ENCODE measurements around the gene SORCS2. TPM values are rescaled to one million over a fixed set of nuclear protein-coding genes. Genes with fewer than 3 reads are reported as not detected.
A peak's percentile ranks its signal among the peaks of the same experiment; 100 is the strongest.

The SORCS2 gene
- total and polyA plus RNA-seq, 2 of the 4 experiments (the other 2 are of a cell fraction): 0.36 to 0.62 TPM

GRCh38 chr4:7266525-7267292 lies 74.4 kb downstream of the SORCS2 start:
- H3K79me1 ChIP-seq (ENCODE audit: low read depth in 1 of 2, low read length in 2 of 2): no peaks in the 10 kb centered on the region
- H3K23ac ChIP-seq (ENCODE audit: low read depth, low read length): no peak overlapping the region
- H3K9me3 ChIP-seq (ENCODE audit: control insufficient read depth, insufficient read depth, low read length): peaks cover 5% of the 10 kb centered on the region
- intact Hi-C loops (cut with micrococcal nuclease): no loop called here
- no peak overlapping the region for H4K8ac ChIP-seq (ENCODE audit: low read depth in 2 of 2, low read length in 2 of 2)
- H2AK5ac ChIP-seq (ENCODE audit: low read depth, low read length): no peak overlapping the region
- H4K91ac ChIP-seq (ENCODE audit: insufficient read depth, low read depth, low read length): no peak overlapping the region
- CTCF ChIA-PET: no interaction called here
- ATAC-seq (ENCODE audit: low read depth) (peak; percentile 99), DNase-seq (peak; percentile 92)
- dilution Hi-C loops (cut with HindIII; ENCODE audit: low sequenced_read_pairs, unreplicated experiment): no loop called here
- peak overlapping the region; percentile 56 for H2AFZ ChIP-seq (replicated peaks; ENCODE audit: low read length, poor library complexity)
- no peak overlapping the region for H2AK9ac ChIP-seq (replicated peaks; ENCODE audit: low read depth, low read length, poor library complexity)
- H3K18ac ChIP-seq (ENCODE audit: low read depth, low read length): no peak overlapping the region
- H2BK120ac ChIP-seq (ENCODE audit: low read depth, low read length): peak overlapping the region; percentile 35; the same call in 1 of the 2 replicates
- H4K20me1 ChIP-seq (ENCODE audit: insufficient read depth, low read length): no peaks in the 10 kb centered on the region
- no peak overlapping the region for H2BK20ac ChIP-seq (ENCODE audit: low read depth, low read length)
- TF ChIP-seq MAFK (IDR thresholded peaks at IDR 0.05; ENCODE audit: low read depth, low read length): peak; percentile 15; the same call in 1 of the 2 replicates
- no peak for TF ChIP-seq CTCF (conservative IDR thresholded peaks at IDR 0.05; ENCODE audit: low read depth, low read length)
- no peak for TF ChIP-seq RFX5 (IDR thresholded peaks at IDR 0.05; ENCODE audit: low read depth, low read length)
- peak; percentile 87 for TF ChIP-seq FOS (IDR thresholded peaks at IDR 0.05; ENCODE audit: low read depth, low read length)
- peak; percentile 89 for TF ChIP-seq RCOR1 (IDR thresholded peaks at IDR 0.05; ENCODE audit: insufficient replicate concordance, low read length)
- no peak for TF ChIP-seq SMC3 (IDR thresholded peaks at IDR 0.05; ENCODE audit: low read depth, low read length)
- peak; percentile 23; the same call in 1 of the 2 replicates for TF ChIP-seq NFE2L2 (IDR thresholded peaks at IDR 0.05; ENCODE audit: low read depth, low read length)
- TF ChIP-seq CHD1 (IDR thresholded peaks at IDR 0.05; ENCODE audit: low read depth, low read length): no peak
- peak; percentile 33; the same call in 1 of the 2 replicates for TF ChIP-seq MAZ (IDR thresholded peaks at IDR 0.05; ENCODE audit: borderline replicate concordance, low read depth, low read length)
- H3K4ac ChIP-seq (ENCODE audit: low read depth, low read length): no peak overlapping the region
- H4K5ac ChIP-seq (ENCODE audit: low read depth, low read length): no peak overlapping the region
- H3K4me1 ChIP-seq (ENCODE audit: control insufficient read depth, insufficient read depth, low read length): peaks cover 2% of the 10 kb centered on the region; the same call in 1 of the 2 replicates
- BruUV-seq (replicated peaks): no TSS peak
- 61% methylated on average over 4 of the region's 18 CpGs; no CpG with 5 or more reads in 1 of the 2 experiments for WGBS, 2 experiments (ENCODE audit: extremely low coverage in 2 of 2, insufficient read length in 1 of 2)
- peaks cover 33% of the 10 kb centered on the region for H3K27me3 ChIP-seq (ENCODE audit: control insufficient read depth, insufficient read depth, low read length)
- H3K9ac ChIP-seq (ENCODE audit: low read depth, low read length): no peak overlapping the region
- no peak overlapping the region for H3K56ac ChIP-seq (ENCODE audit: extremely low read depth, insufficient read depth, low read length)
- no peak overlapping the region for H3K27ac ChIP-seq (ENCODE audit: insufficient read depth, low read length)
- no peak overlapping the region for H3K14ac ChIP-seq (replicated peaks; ENCODE audit: low read depth, low read length)
- H3K36me3 ChIP-seq (ENCODE audit: control insufficient read depth, insufficient read depth, low read length): no peaks in the 10 kb centered on the region
- POLR2A ChIA-PET (ENCODE audit: unreplicated experiment): no interaction called here
- no peak overlapping the region for H3K4me2 ChIP-seq (ENCODE audit: low read depth, low read length)
- H2BK15ac ChIP-seq (ENCODE audit: low read depth, low read length): no peak overlapping the region
- no peak overlapping the region for H3K4me3 ChIP-seq (ENCODE audit: insufficient read depth, low read depth, low read length)
- in situ Hi-C loops (cut with MboI; ENCODE audit: low sequenced_read_pairs): no loop called here
- no peaks in the 10 kb centered on the region for H3K9me1 ChIP-seq (ENCODE audit: insufficient read depth, low read length)
- no peak overlapping the region for H2BK5ac ChIP-seq (ENCODE audit: low read depth, low read length, poor library complexity, severe bottlenecking)
